ENCODE results near the gene TAS2R46. TPM values are rescaled to one million over a fixed set of nuclear protein-coding genes. Genes with fewer than 3 reads are reported as not detected.
"Not testable (repeated sequence)": the region's sequence is repeated elsewhere in the genome, so short reads cannot be mapped to it uniquely, and the experiment has no call there.

Gene TAS2R46
- not detected in 2 replicates for total RNA-seq (2014; rRNA removed; shearing (Covaris generic); ENCODE audit: low replicate concordance)

GRCh38 chr12:11062194-11062593, at the start of gene TAS2R46:
TSS of gene TAS2R46 (minus strand) at chr12:11062294. CDS start at chr12:11062294, 0 bp downstream.
- in situ Hi-C loops (cut with HindIII; ENCODE audit: low pct_unique_long_range_greater_than_20kb, low sequenced_read_pairs); DNase-seq (ENCODE audit: low read depth): not testable (repeated sequence)

- DNase-seq (ENCODE audit: low read depth); in situ Hi-C loops (cut with HindIII; ENCODE audit: low pct_unique_long_range_greater_than_20kb, low sequenced_read_pairs): not testable (repeated sequence)
These were observed 49.1 kb upstream of the TAS2R46 start for GRCh38 chr12:11111213-11111612.

- no peak for DNase-seq (ENCODE audit: low read depth)
- in situ Hi-C loops (cut with HindIII; ENCODE audit: low pct_unique_long_range_greater_than_20kb, low sequenced_read_pairs): no loop called here
These were observed 46.8 kb upstream of the TAS2R46 start for GRCh38 chr12:11108862-11109261.

GRCh38 chr12:11107719-11108118, 45.6 kb upstream of the TAS2R46 start:
- in situ Hi-C loops (cut with HindIII; ENCODE audit: low pct_unique_long_range_greater_than_20kb, low sequenced_read_pairs): no loop called here
- no peak for DNase-seq (ENCODE audit: low read depth)

GRCh38 chr12:11106288-11106687, 44.2 kb upstream of the TAS2R46 start:
- no peak for DNase-seq (ENCODE audit: low read depth)
- in situ Hi-C loops (cut with HindIII; ENCODE audit: low pct_unique_long_range_greater_than_20kb, low sequenced_read_pairs): no loop called here

GRCh38 chr12:11105546-11105945, 43.5 kb upstream of the TAS2R46 start:
- in situ Hi-C loops (cut with HindIII; ENCODE audit: low pct_unique_long_range_greater_than_20kb, low sequenced_read_pairs): no loop called here
- no peak for DNase-seq (ENCODE audit: low read depth)

GRCh38 chr12:11094910-11095309, 32.8 kb upstream of the TAS2R46 start:
- in situ Hi-C loops (cut with HindIII; ENCODE audit: low pct_unique_long_range_greater_than_20kb, low sequenced_read_pairs): not testable (repeated sequence)

GRCh38 chr12:11092128-11092527, 30.0 kb upstream of the TAS2R46 start, which contains the start of gene TAS2R43:
TSS of gene TAS2R43 (minus strand) at chr12:11092313. CDS start at chr12:11092229, 84 bp downstream.
- in situ Hi-C loops (cut with HindIII; ENCODE audit: low pct_unique_long_range_greater_than_20kb, low sequenced_read_pairs): no loop called here
- no peak for DNase-seq (ENCODE audit: low read depth)

More at GRCh38 chr12:11094910-11095309, 32.8 kb upstream of the TAS2R46 start:
- not testable (repeated sequence) for DNase-seq (ENCODE audit: low read depth)

- no peak for DNase-seq (ENCODE audit: low read depth)
- in situ Hi-C loops (cut with HindIII; ENCODE audit: low pct_unique_long_range_greater_than_20kb, low sequenced_read_pairs): no loop called here
These were observed 27.2 kb upstream of the TAS2R46 start for GRCh38 chr12:11089246-11089645.

GRCh38 chr12:11085419-11085818, 23.3 kb upstream of the TAS2R46 start:
- in situ Hi-C loops (cut with HindIII; ENCODE audit: low pct_unique_long_range_greater_than_20kb, low sequenced_read_pairs): no loop called here
- DNase-seq (ENCODE audit: low read depth): no peak

GRCh38 chr12:11081987-11082386, 19.9 kb upstream of the TAS2R46 start:
- DNase-seq (ENCODE audit: low read depth): no peak
- in situ Hi-C loops (cut with HindIII; ENCODE audit: low pct_unique_long_range_greater_than_20kb, low sequenced_read_pairs): no loop called here

GRCh38 chr12:11078246-11078645, 16.2 kb upstream of the TAS2R46 start:
- in situ Hi-C loops (cut with HindIII; ENCODE audit: low pct_unique_long_range_greater_than_20kb, low sequenced_read_pairs): no loop called here
- no peak for DNase-seq (ENCODE audit: low read depth)

- no peak for DNase-seq (ENCODE audit: low read depth)
- in situ Hi-C loops (cut with HindIII; ENCODE audit: low pct_unique_long_range_greater_than_20kb, low sequenced_read_pairs): no loop called here
These were observed 13.5 kb upstream of the TAS2R46 start for GRCh38 chr12:11075642-11076041.

- no peak for DNase-seq (ENCODE audit: low read depth)
- in situ Hi-C loops (cut with HindIII; ENCODE audit: low pct_unique_long_range_greater_than_20kb, low sequenced_read_pairs): no loop called here
These were observed 9.3 kb upstream of the TAS2R46 start for GRCh38 chr12:11071414-11071813.

GRCh38 chr12:11070999-11071398, 8.9 kb upstream of the TAS2R46 start:
- DNase-seq (ENCODE audit: low read depth): no peak
- in situ Hi-C loops (cut with HindIII; ENCODE audit: low pct_unique_long_range_greater_than_20kb, low sequenced_read_pairs): no loop called here

- in situ Hi-C loops (cut with HindIII; ENCODE audit: low pct_unique_long_range_greater_than_20kb, low sequenced_read_pairs): no loop called here
- no peak for DNase-seq (ENCODE audit: low read depth)
These were observed 7.8 kb upstream of the TAS2R46 start for GRCh38 chr12:11069854-11070365.

- in situ Hi-C loops (cut with HindIII; ENCODE audit: low pct_unique_long_range_greater_than_20kb, low sequenced_read_pairs): no loop called here
- DNase-seq (ENCODE audit: low read depth): no peak
These were observed 5.4 kb upstream of the TAS2R46 start for GRCh38 chr12:11067514-11067913.

- DNase-seq (ENCODE audit: low read depth): no peak
- in situ Hi-C loops (cut with HindIII; ENCODE audit: low pct_unique_long_range_greater_than_20kb, low sequenced_read_pairs): no loop called here
These were observed 2.3 kb downstream of the TAS2R46 start for GRCh38 chr12:11059784-11060183.

- in situ Hi-C loops (cut with HindIII; ENCODE audit: low pct_unique_long_range_greater_than_20kb, low sequenced_read_pairs): no loop called here
- no peak for DNase-seq (ENCODE audit: low read depth)
These were observed 3.1 kb downstream of the TAS2R46 start for GRCh38 chr12:11059041-11059440.

- in situ Hi-C loops (cut with HindIII; ENCODE audit: low pct_unique_long_range_greater_than_20kb, low sequenced_read_pairs): no loop called here
These were observed 6.8 kb downstream of the TAS2R46 start for GRCh38 chr12:11055306-11055705.

More at GRCh38 chr12:11055306-11055705, 6.8 kb downstream of the TAS2R46 start:
- no peak for DNase-seq (ENCODE audit: low read depth)
